Testis (tissue), 3 donors: ENCODE results near the gene HLA-E. TPM values are rescaled to one million over a fixed set of nuclear protein-coding genes. Genes with fewer than 3 reads are reported as not detected.
"Not testable (repeated sequence)": the region's sequence is repeated elsewhere in the genome, so short reads cannot be mapped to it uniquely, and the experiment has no call there.

Experiments used
- DNase-seq: peaks from one replicate; pipeline ENCODE4 v3.0.0-alpha.2; 2019
- H3K27ac ChIP-seq, 2 donors: fragments of 200-600 bp; sonication (generic); one replicate each; pipeline ENCODE4 v1.5.1; 2019
- H3K27me3 ChIP-seq: fragments of 200-600 bp; sonication (generic); one replicate; pipeline ENCODE4 v1.5.1; 2019
- H3K36me3 ChIP-seq: fragments of 200-600 bp; sonication (generic); one replicate; pipeline ENCODE4 v1.5.1; 2017; ENCODE audit warnings: low read depth; ENCODE audit errors: missing control alignments
- H3K4me1 ChIP-seq: fragments of 200-600 bp; sonication (generic); one replicate; pipeline ENCODE4 v1.5.1; 2019
- H3K4me3 ChIP-seq, 2 donors: fragments of 200-600 bp; sonication (generic); one replicate each; pipeline ENCODE4 v1.5.1; 2017 to 2019
- H3K9me3 ChIP-seq: fragments of 200-600 bp; sonication (generic); one replicate; pipeline ENCODE4 v1.5.1; 2017
- POLR2A ChIP-seq: fragments of 450-650 bp; IDR thresholded peaks from one replicate; pipeline ENCODE4 v1.6.1; 2017; ENCODE audit warnings: antibody characterized with exemption, mild to moderate bottlenecking, moderate library complexity
- WGBS, 2 donors: methylation state at CpG; one replicate each; pipeline ENCODE4 v1.1.5; 2018; 5-methylcytosine and 5-hydroxymethylcytosine counted together
- intact Hi-C: fragments of 100-400 bp; cut with DNase I; formaldehyde crosslinking; loops from one replicate; pipeline ENCODE4 v1.15.1; 2023; ENCODE audit warnings: low total_unique reads
- polyA plus RNA-seq: library from polyadenylated mRNA; stranded (reverse); fragments of 350-450 nt; fragmentation: Illumina TruSeq; extraction: RNeasy Lipid Tissue Mini Kit (QIAGEN cat#74804); gene quantifications from one replicate; pipeline ENCODE4 v1.2.3, GENCODE V29; 2014; ENCODE audit warnings: low read depth, low replicate concordance; ENCODE audit not compliant: insufficient read depth
- total RNA-seq, 2 donors: library from RNA; depleted of rRNA; stranded (reverse); fragments of >200 nt; gene quantifications; one replicate each; pipeline ENCODE4 v1.2.3, GENCODE V29; 2016
- TF ChIP-seq, protein P1 (sequence below), 3 experiments: fragments of 450-650 bp in 2 of 3; fragments of 200-600 bp in 1 of 3; sonication (generic) in 1 of 3; IDR thresholded peaks; one replicate each; pipeline ENCODE4 v1.5.1; 2016 to 2019; ENCODE audit warnings: antibody characterized with exemption in 3 of 3, mild to moderate bottlenecking in 2 of 3, moderate library complexity in 1 of 3

Gene HLA-E
- total and polyA plus RNA-seq, 3 donors from 2014 or later = 90.2 to 253 (median 145) TPM

- H3K9me3 ChIP-seq = no peaks in the 10 kb centered on the region
- intact Hi-C loops = no loop called here
- H3K27me3 ChIP-seq = no peaks in the 10 kb centered on the region
- H3K4me3 ChIP-seq = no peak overlapping the region
- DNase-seq = no peak
- H3K27ac ChIP-seq = no peak overlapping the region
- H3K4me1 ChIP-seq = peaks cover 10% of the 10 kb centered on the region
- no peaks in the 10 kb centered on the region for H3K36me3 ChIP-seq
- TF ChIP-seq, protein P1, sequence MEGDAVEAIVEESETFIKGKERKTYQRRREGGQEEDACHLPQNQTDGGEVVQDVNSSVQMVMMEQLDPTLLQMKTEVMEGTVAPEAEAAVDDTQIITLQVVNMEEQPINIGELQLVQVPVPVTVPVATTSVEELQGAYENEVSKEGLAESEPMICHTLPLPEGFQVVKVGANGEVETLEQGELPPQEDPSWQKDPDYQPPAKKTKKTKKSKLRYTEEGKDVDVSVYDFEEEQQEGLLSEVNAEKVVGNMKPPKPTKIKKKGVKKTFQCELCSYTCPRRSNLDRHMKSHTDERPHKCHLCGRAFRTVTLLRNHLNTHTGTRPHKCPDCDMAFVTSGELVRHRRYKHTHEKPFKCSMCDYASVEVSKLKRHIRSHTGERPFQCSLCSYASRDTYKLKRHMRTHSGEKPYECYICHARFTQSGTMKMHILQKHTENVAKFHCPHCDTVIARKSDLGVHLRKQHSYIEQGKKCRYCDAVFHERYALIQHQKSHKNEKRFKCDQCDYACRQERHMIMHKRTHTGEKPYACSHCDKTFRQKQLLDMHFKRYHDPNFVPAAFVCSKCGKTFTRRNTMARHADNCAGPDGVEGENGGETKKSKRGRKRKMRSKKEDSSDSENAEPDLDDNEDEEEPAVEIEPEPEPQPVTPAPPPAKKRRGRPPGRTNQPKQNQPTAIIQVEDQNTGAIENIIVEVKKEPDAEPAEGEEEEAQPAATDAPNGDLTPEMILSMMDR (IDR thresholded peaks at IDR 0.05) = no peak
- TF ChIP-seq POLR2A = no peak
- WGBS, 2 donors = 88 to 91% methylated on average over 16 of the region's 16 CpGs
Measured at GRCh38 chr6:30491991-30492952, 3.0 kb downstream of the HLA-E start.

GRCh38 chr6:30493643-30494250 is 4.4 kb downstream of the HLA-E start:
- Histone ChIP-seq H3K36me3 (no peaks in the 10 kb centered on the region), H3K9me3 (no peaks in the 10 kb centered on the region), H3K4me1 (peaks cover 10% of the 10 kb centered on the region), H3K4me3 (no peak overlapping the region), H3K27me3 (no peaks in the 10 kb centered on the region), H3K27ac (no peak overlapping the region)
- TF ChIP-seq, protein P1 (IDR thresholded peaks at IDR 0.05) = no peak
- no peak for TF ChIP-seq POLR2A
- intact Hi-C loops = no loop called here
- WGBS, 2 donors = 68 to 72% methylated on average over 8 of the region's 8 CpGs
- DNase-seq = no peak

GRCh38 chr6:30494291-30494861 is 5.1 kb downstream of the HLA-E start:
- Histone ChIP-seq H3K9me3 (no peaks in the 10 kb centered on the region), H3K27me3 (no peaks in the 10 kb centered on the region), H3K36me3 (no peaks in the 10 kb centered on the region), H3K4me1 (peaks cover 10% of the 10 kb centered on the region), H3K4me3 (no peak overlapping the region), H3K27ac (no peak overlapping the region)
- no peak for DNase-seq
- WGBS, 2 donors = 86 to 91% methylated on average over 8 of the region's 8 CpGs
- no peak for TF ChIP-seq POLR2A
- TF ChIP-seq, protein P1 (IDR thresholded peaks at IDR 0.05) = no peak
- intact Hi-C loops = no loop called here

- peaks cover 10% of the 10 kb centered on the region for H3K4me1 ChIP-seq
- H3K27ac ChIP-seq, DNase-seq, H3K9me3 ChIP-seq, H3K27me3 ChIP-seq, H3K36me3 ChIP-seq, H3K4me3 ChIP-seq, intact Hi-C loops: not testable (repeated sequence)
- WGBS, 2 donors = 88 to 91% methylated on average over 4 of the region's 4 CpGs
Measured at GRCh38 chr6:30495060-30495459, 5.8 kb downstream of the HLA-E start.

- TF ChIP-seq POLR2A = no peak
- TF ChIP-seq, protein P1 (IDR thresholded peaks at IDR 0.05) = no peak
- Histone ChIP-seq H3K27me3 (no peaks in the 10 kb centered on the region), H3K36me3 (no peaks in the 10 kb centered on the region), H3K9me3 (no peaks in the 10 kb centered on the region), H3K4me1 (peaks cover under 1% of the 10 kb centered on the region), H3K4me3 (no peak overlapping the region), H3K27ac (no peak overlapping the region)
- intact Hi-C loops = no loop called here
- 86 to 90% methylated on average over 4 of the region's 4 CpGs for WGBS, 2 donors
- no peak for DNase-seq
Measured at GRCh38 chr6:30495993-30496392, 6.7 kb downstream of the HLA-E start.

DNA sequence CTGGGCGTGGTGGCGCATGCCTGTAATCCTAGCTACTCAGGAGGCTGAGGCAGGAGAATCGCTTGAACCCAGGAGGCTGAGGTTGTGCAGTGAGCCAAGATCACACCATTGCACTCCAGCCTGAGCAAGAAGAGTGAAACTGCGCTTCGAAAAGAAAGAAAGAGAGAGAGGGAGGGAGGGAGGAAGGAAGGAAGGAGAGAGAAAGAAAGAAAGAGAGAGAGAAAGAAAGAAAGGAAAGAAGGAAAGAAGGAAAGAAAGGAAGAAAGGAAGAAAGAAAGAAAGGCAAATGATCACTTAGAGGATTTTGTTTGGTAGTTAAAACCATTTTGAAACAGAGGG is 7.9 kb downstream of the HLA-E start:
- H3K27ac ChIP-seq, H3K36me3 ChIP-seq, H3K4me1 ChIP-seq, intact Hi-C loops, H3K9me3 ChIP-seq, H3K4me3 ChIP-seq, DNase-seq, H3K27me3 ChIP-seq: not testable (repeated sequence)
- WGBS, 2 donors = 96 to 97% methylated on average over 5 of the region's 5 CpGs
